GM18909 (cell line): Measurements from ENCODE around the gene TRAM2.

Experiments
- ATAC-seq: cut with Tn5 transposase; IDR thresholded peaks from one replicate; pipeline ENCODE4 v1.9.1; 2021; ENCODE audit warnings: mild to moderate bottlenecking; ENCODE audit not compliant: unreplicated experiment, poor library complexity

Gene TRAM2

GRCh38 chr6:52595000-52595795, 18.3 kb upstream of the TRAM2 start:
- ATAC-seq: peak; percentile 68

- no peak for ATAC-seq
Measured at GRCh38 chr6:52594221-52594620, 17.4 kb upstream of the TRAM2 start.

- ATAC-seq: no peak
Measured at GRCh38 chr6:52591832-52592231, 15.0 kb upstream of the TRAM2 start.

- no peak for ATAC-seq
Measured at GRCh38 chr6:52590152-52590891, 13.5 kb upstream of the TRAM2 start.

- ATAC-seq: no peak
Measured at GRCh38 chr6:52588710-52589091, 11.8 kb upstream of the TRAM2 start.

- no peak for ATAC-seq
Measured at GRCh38 chr6:52588087-52588709, 11.3 kb upstream of the TRAM2 start.

GRCh38 chr6:52587001-52587400, 10.1 kb upstream of the TRAM2 start:
- no peak for ATAC-seq

GRCh38 chr6:52584203-52584602, 7.3 kb upstream of the TRAM2 start:
- no peak for ATAC-seq

- no peak for ATAC-seq
Measured at GRCh38 chr6:52582996-52583395, 6.1 kb upstream of the TRAM2 start.

GRCh38 chr6:52582446-52582845, 5.6 kb upstream of the TRAM2 start:
- no peak for ATAC-seq

- ATAC-seq: no peak
Measured at GRCh38 chr6:52580905-52581304, 4.0 kb upstream of the TRAM2 start.

GRCh38 chr6:52579006-52579660, 2.3 kb upstream of the TRAM2 start:
- ATAC-seq: no peak

GRCh38 chr6:52577778-52578463, 1.1 kb upstream of the TRAM2 start:
- ATAC-seq: no peak

- ATAC-seq: peak; percentile 66
Measured at GRCh38 chr6:52576392-52577021, 353 bp downstream of the TRAM2 start.

GRCh38 chr6:52576054-52576391, 837 bp downstream of the TRAM2 start:
- ATAC-seq: no peak

GRCh38 chr6:52575502-52575892, 1.4 kb downstream of the TRAM2 start:
- no peak for ATAC-seq

- ATAC-seq: peak; percentile 53
Measured at GRCh38 chr6:52574709-52575501, 2.0 kb downstream of the TRAM2 start.

- no peak for ATAC-seq
Measured at GRCh38 chr6:52573295-52573694, 3.6 kb downstream of the TRAM2 start.

- no peak for ATAC-seq
Measured at GRCh38 chr6:52572536-52572935, 4.3 kb downstream of the TRAM2 start.
